Lung (tissue), 16 donors: ENCODE measurements around the gene AQP12B. TPM values are rescaled to one million over a fixed set of nuclear protein-coding genes. Genes with fewer than 3 reads are reported as not detected.
A peak's percentile ranks its signal among the peaks of the same experiment; 100 is the strongest.
"Not testable (repeated sequence)": the region's sequence is repeated elsewhere in the genome, so short reads cannot be mapped to it uniquely, and the experiment has no call there.

Experiments used
- ATAC-seq: fragments of 200-7000 bp; cut with Tn5 transposase; one replicate; pipeline ENCODE4 v1.9.1; 2020; ENCODE audit warnings: moderate number of reproducible peaks; ENCODE audit not compliant: insufficient read depth, low FRiP score
- DNase-seq, 3 donors: peaks; one replicate each; pipeline ENCODE4 v3.0.0-alpha.2; 2013 to 2017
- H3K27ac ChIP-seq, 2 donors: one replicate each; pipeline ENCODE4 v1.5.1; 2013; ENCODE audit warnings: mild to moderate bottlenecking in 2 of 2, moderate library complexity in 2 of 2, control low read depth in 1 of 2, inconsistent platforms in 1 of 2, low read depth in 1 of 2, low read length in 1 of 2
- H3K27me3 ChIP-seq, 3 donors: one replicate each; pipeline ENCODE4 v1.5.1; 2013; ENCODE audit warnings: low read length in 2 of 3; ENCODE audit not compliant: control insufficient read depth in 3 of 3, insufficient read depth in 3 of 3
- H3K36me3 ChIP-seq, 4 donors: one replicate each; pipeline ENCODE4 v1.5.1; 2013; ENCODE audit warnings: low read length in 4 of 4, mild to moderate bottlenecking in 1 of 4, moderate library complexity in 1 of 4; ENCODE audit not compliant: control insufficient read depth in 4 of 4, insufficient read depth in 4 of 4
- H3K4me1 ChIP-seq, 5 donors: one replicate each; pipeline ENCODE4 v1.5.1; 2013; ENCODE audit warnings: low read length in 5 of 5, mild to moderate bottlenecking in 2 of 5, moderate library complexity in 1 of 5; ENCODE audit not compliant: control insufficient read depth in 5 of 5, insufficient read depth in 5 of 5
- H3K4me3 ChIP-seq: one replicate; pipeline ENCODE4 v1.5.1; 2013; ENCODE audit warnings: mild to moderate bottlenecking, control low read depth, moderate library complexity
- H3K9ac ChIP-seq, 2 donors: one replicate each; pipeline ENCODE4 v1.5.1; 2013; ENCODE audit warnings: low read length in 2 of 2, control low read depth in 1 of 2; ENCODE audit not compliant: insufficient read depth in 1 of 2
- H3K9me3 ChIP-seq, 4 donors: one replicate each; pipeline ENCODE4 v1.5.1; 2013; ENCODE audit warnings: low read length in 3 of 4, mild to moderate bottlenecking in 1 of 4, moderate library complexity in 1 of 4; ENCODE audit not compliant: control insufficient read depth in 4 of 4, insufficient read depth in 3 of 4
- WGBS, 2 donors: extraction: QIAGEN DNeasy Blood & Tissue Kit; methylation state at CpG; one replicate each; pipeline ENCODE4 v1.1.7; 2013; 5-methylcytosine and 5-hydroxymethylcytosine counted together
- long read RNA-seq, 5 donors: transcript quantifications; one replicate each; lab custom pipeline, GENCODE V29; 2026
- polyA plus RNA-seq, 2 donors: library from polyadenylated mRNA; stranded (reverse); fragments of 200-250 nt; gene quantifications; one replicate each; pipeline ENCODE4 v1.2.1, GENCODE V29; 2013
- total RNA-seq, 2 donors: library from RNA; depleted of rRNA in 1 of 2; stranded (reverse); fragments of >200 nt in 1 of 2; gene quantifications; one replicate each; pipeline ENCODE4 v1.2.1, GENCODE V29; 2014 to 2021
- TF ChIP-seq, protein P1 (sequence below): IDR thresholded peaks from 2 replicates; pipeline ENCODE4 v1.5.1; 2012; ENCODE audit warnings: mild to moderate bottlenecking; ENCODE audit errors: control extremely low read depth, extremely low read depth
- donor health status: control.
- donor health status: control.
- donor health status: Bipolar disorder and iron deficiency.
- donor health status: healthy.
- donor health status: DM: yes; HTN: yes; CAD: no.

AQP12B gene, protein sequence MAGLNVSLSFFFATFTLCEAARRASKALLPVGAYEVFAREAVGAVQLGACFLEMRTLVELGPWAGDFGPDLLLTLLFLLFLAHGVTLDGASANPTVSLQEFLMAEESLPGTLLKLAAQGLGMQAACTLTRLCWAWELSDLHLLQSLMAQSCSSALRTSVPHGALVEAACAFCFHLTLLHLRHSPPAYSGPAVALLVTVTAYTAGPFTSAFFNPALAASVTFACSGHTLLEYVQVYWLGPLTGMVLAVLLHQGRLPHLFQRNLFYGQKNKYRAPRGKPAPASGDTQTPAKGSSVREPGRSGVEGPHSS
- under 1 TPM in 1 of 2 donors, not detected in 1; 0.15 TPM for total RNA-seq
- not detected for polyA plus RNA-seq
- long read RNA-seq, donor 1, result 0 reads
- long read RNA-seq, donor 2, result 0 reads
- long read RNA-seq, donor 3, result 0 reads
- long read RNA-seq, donor 4, result 0 reads
- long read RNA-seq, donor 5, result 0 reads

DNA sequence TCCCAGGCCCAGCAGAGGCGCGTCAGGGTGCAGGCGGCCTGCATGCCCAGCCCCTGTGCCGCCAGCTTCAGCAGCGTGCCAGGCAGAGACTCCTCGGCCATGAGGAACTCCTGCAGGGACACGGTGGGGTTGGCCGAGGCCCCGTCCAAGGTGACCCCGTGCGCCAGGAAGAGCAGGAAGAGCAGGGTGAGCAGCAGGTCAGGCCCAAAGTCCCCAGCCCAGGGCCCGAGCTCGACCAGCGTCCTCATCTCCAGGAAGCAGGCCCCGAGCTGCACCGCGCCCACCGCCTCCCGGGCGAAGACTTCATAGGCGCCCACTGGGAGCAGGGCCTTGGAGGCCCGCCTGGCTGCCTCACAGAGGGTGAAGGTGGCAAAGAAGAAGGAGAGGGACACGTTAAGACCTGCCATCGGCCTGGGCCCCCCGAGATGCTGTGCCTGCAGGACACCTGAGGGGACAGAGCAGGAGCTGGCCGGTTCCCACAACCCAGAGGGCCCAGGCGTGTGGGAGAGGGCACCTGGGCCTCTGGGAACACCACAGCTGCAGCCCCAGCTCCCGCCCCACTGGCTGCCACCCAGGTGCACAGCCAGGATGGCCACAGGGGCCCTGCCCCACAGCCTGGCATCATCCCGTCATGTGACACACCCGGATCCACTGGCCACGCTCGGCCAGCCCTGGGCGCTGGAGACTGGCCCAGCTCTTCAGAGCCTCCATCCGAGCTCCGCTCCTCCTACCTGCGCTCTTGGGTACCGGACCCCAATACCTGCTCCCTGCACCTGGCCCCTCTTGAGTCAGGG, at the start of gene AQP12B:
Gene AQP12B (minus strand): TSS at position 455 of the 794 bp plus-strand sequence. CDS start 48 bp downstream, at position 407.
- ATAC-seq, H3K9ac ChIP-seq, H3K4me3 ChIP-seq, H3K27ac ChIP-seq, H3K36me3 ChIP-seq, H3K9me3 ChIP-seq, H3K27me3 ChIP-seq, H3K4me1 ChIP-seq, DNase-seq: not testable (repeated sequence)
- WGBS, 2 donors, result 79 to 88% methylated on average over 32 to 34 of the region's 37 CpGs

DNA sequence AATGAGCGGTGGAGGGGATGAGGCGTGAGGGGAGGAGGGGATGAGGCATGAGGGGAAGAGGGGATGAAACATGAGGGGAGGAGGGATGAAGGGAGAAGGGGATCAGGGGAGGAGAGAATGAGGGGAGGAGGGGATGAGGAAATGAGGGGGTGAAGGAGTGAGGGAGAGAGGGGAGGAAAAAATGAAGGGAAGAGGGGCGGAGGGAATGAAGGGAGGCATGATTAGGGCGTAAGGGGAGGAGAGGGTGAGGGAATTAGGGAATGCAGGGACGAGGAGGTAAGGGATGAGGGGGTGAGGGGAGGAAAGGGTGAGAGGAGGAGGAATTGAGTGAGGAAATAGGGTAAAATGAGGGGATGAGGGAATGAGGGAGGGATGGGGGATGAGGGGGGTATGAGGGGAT, 49.5 kb upstream of the AQP12B start:
- H3K9ac ChIP-seq, result no peak overlapping the region
- H3K4me3 ChIP-seq, result no peak overlapping the region
- H3K9me3 ChIP-seq, result no peaks in the 10 kb centered on the region
- ATAC-seq (no peak), DNase-seq (no peak)
- no peaks in the 10 kb centered on the region for H3K36me3 ChIP-seq
- 78 to 89% methylated on average over 5 of the region's 5 CpGs for WGBS, 2 donors
- no peaks in the 10 kb centered on the region for H3K27me3 ChIP-seq
- no peak overlapping the region for H3K27ac ChIP-seq
- TF ChIP-seq, protein P1, sequence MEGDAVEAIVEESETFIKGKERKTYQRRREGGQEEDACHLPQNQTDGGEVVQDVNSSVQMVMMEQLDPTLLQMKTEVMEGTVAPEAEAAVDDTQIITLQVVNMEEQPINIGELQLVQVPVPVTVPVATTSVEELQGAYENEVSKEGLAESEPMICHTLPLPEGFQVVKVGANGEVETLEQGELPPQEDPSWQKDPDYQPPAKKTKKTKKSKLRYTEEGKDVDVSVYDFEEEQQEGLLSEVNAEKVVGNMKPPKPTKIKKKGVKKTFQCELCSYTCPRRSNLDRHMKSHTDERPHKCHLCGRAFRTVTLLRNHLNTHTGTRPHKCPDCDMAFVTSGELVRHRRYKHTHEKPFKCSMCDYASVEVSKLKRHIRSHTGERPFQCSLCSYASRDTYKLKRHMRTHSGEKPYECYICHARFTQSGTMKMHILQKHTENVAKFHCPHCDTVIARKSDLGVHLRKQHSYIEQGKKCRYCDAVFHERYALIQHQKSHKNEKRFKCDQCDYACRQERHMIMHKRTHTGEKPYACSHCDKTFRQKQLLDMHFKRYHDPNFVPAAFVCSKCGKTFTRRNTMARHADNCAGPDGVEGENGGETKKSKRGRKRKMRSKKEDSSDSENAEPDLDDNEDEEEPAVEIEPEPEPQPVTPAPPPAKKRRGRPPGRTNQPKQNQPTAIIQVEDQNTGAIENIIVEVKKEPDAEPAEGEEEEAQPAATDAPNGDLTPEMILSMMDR, result no peak
- peaks cover 0 to 10% (median 0%) of the 10 kb centered on the region in 5 donors for H3K4me1 ChIP-seq

DNA sequence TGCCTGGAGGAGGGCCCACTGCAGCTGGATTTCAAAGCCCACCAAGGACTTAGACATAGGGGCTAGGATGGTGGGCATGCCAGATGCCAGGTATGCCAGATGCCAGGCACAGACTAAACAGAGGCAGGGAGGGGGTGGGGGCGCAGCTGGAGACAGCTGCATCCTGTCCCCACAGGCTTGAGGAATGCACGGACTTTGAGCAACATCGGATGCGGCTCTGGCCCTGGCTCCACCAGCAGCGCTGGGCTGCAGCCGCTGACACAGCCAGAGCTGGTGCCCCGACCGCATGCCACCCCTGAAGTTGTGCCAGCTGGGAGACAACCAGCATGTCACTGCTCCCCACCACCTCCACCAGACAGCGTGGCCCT, 48.5 kb upstream of the AQP12B start:
- Histone ChIP-seq H3K4me3 (no peak overlapping the region), H3K27me3 (no peaks in the 10 kb centered on the region), H3K9me3 (no peaks in the 10 kb centered on the region), H3K4me1 (peaks cover 0 to 10% (median 0%) of the 10 kb centered on the region in 5 donors), H3K9ac (no peak overlapping the region), H3K27ac (no peak overlapping the region), H3K36me3 (no peaks in the 10 kb centered on the region)
- TF ChIP-seq, protein P1, result no peak
- DNase-seq (peak; percentile 61 to 80 (median 71)), ATAC-seq (no peak)
- WGBS, 2 donors, result 44 to 65% methylated on average over 9 of the region's 9 CpGs
